ENCODE results near the gene FICD. TPM values are rescaled to one million over a fixed set of nuclear protein-coding genes. Genes with fewer than 3 reads are reported as not detected.
A peak's percentile ranks its signal among the peaks of the same experiment; 100 is the strongest.

Gene FICD
- total and polyA plus RNA-seq, 9 of the 15 experiments (the other 6 are each of a cell fraction or from before 2014, with no cell fraction given), result 0.88 to 4.5 (median 1.9) TPM

DNA sequence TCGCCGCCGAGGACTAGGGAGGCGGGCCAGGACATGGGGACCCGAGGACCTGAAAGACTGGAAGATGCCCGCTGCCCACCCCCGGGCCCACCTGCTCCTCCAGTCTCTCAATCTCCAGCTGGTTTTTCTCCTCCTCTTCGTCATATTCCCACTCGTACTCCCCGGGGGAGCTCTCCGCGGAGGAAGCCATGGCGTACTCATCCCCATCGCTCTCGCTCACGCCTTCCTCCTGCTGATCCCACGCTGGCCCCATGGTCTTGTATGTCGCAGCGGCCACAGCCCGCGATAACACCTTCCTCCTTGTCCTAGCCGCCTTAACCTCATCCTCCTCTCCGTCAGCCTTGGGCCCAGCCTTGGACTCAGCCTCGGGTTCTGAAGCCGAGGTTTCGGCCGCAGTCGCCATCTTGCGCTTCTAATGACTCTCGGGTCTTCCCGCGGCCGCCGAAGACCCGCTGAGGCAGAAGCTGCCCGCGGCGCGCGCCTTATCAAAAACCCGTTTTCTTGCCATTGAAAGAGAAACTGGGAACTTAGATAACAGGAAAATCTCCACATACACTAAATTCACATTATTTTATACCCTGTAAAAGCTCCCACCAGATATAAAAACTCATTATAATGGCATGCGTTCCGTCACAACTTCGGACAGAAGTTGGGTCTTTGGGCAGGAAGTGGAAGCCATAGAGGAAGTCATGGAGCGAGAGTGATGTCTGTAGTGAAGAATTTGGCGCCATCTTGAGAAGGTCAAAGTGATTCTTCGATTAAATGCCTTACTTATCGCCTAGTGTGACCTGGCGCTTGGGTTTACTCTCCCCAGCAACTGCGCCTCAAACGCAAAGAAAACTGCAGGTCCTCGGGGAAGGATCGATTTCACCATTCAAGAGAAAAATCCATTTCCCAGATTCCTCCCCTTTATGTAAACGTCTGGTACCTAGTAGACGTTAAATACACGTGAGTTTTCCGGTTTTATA, 46.0 kb downstream of the FICD start, which contains the start of gene SART3 (continued):
- TF ChIP-seq, protein P1, sequence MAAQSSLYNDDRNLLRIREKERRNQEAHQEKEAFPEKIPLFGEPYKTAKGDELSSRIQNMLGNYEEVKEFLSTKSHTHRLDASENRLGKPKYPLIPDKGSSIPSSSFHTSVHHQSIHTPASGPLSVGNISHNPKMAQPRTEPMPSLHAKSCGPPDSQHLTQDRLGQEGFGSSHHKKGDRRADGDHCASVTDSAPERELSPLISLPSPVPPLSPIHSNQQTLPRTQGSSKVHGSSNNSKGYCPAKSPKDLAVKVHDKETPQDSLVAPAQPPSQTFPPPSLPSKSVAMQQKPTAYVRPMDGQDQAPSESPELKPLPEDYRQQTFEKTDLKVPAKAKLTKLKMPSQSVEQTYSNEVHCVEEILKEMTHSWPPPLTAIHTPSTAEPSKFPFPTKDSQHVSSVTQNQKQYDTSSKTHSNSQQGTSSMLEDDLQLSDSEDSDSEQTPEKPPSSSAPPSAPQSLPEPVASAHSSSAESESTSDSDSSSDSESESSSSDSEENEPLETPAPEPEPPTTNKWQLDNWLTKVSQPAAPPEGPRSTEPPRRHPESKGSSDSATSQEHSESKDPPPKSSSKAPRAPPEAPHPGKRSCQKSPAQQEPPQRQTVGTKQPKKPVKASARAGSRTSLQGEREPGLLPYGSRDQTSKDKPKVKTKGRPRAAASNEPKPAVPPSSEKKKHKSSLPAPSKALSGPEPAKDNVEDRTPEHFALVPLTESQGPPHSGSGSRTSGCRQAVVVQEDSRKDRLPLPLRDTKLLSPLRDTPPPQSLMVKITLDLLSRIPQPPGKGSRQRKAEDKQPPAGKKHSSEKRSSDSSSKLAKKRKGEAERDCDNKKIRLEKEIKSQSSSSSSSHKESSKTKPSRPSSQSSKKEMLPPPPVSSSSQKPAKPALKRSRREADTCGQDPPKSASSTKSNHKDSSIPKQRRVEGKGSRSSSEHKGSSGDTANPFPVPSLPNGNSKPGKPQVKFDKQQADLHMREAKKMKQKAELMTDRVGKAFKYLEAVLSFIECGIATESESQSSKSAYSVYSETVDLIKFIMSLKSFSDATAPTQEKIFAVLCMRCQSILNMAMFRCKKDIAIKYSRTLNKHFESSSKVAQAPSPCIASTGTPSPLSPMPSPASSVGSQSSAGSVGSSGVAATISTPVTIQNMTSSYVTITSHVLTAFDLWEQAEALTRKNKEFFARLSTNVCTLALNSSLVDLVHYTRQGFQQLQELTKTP (IDR thresholded peaks at IDR 0.05; ENCODE audit: low read depth in 1 of 2, partially characterized antibody in 2 of 2), result peak in 1 of 2 experiments; percentile 11
- TF ChIP-seq, protein P2, sequence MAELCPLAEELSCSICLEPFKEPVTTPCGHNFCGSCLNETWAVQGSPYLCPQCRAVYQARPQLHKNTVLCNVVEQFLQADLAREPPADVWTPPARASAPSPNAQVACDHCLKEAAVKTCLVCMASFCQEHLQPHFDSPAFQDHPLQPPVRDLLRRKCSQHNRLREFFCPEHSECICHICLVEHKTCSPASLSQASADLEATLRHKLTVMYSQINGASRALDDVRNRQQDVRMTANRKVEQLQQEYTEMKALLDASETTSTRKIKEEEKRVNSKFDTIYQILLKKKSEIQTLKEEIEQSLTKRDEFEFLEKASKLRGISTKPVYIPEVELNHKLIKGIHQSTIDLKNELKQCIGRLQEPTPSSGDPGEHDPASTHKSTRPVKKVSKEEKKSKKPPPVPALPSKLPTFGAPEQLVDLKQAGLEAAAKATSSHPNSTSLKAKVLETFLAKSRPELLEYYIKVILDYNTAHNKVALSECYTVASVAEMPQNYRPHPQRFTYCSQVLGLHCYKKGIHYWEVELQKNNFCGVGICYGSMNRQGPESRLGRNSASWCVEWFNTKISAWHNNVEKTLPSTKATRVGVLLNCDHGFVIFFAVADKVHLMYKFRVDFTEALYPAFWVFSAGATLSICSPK (IDR thresholded peaks at IDR 0.05; ENCODE audit: borderline replicate concordance), result no peak
- TF ChIP-seq ZNF717 (CRISPR knock-in tag; IDR thresholded peaks at IDR 0.05) (no peak), GATAD2A (IDR thresholded peaks at IDR 0.05) (peak; percentile 42; the same call in 1 of the 2 replicates), POLR2A (conservative IDR thresholded peaks at IDR 0.05) (peak; percentile 91), RAD21 (CRISPR knock-in tag; conservative IDR thresholded peaks at IDR 0.05 in 1 of 2, IDR thresholded peaks at IDR 0.05 in 1 of 2) (no peak), GABPA (tag; conservative IDR thresholded peaks at IDR 0.05; ENCODE audit: low read depth) (peak; percentile 98), ETV6 (IDR thresholded peaks at IDR 0.05; ENCODE audit: borderline replicate concordance in 1 of 2, low read depth in 2 of 2, low read length in 1 of 2) (no peak), ETV6 (CRISPR knock-in tag; IDR thresholded peaks at IDR 0.05; ENCODE audit: borderline replicate concordance) (0 out of 2 replicates have a peak, but pooled peaks have one; percentile 72), NFIC (IDR thresholded peaks at IDR 0.05) (peak; percentile 12; the same call in 1 of the 2 replicates), HNRNPK (IDR thresholded peaks at IDR 0.05; ENCODE audit: low read depth, low read length, poor library complexity, severe bottlenecking) (no peak), TEAD1 (CRISPR knock-in tag; IDR thresholded peaks at IDR 0.05) (peak; percentile 68 to 72; a peak in 3 of 4 replicates), RCOR1 (IDR thresholded peaks at IDR 0.05; ENCODE audit: borderline replicate concordance in 1 of 2, low read depth in 2 of 2, low read length in 2 of 2) (no peak), HNRNPLL (IDR thresholded peaks at IDR 0.05; ENCODE audit: low read depth, low read length, poor library complexity, severe bottlenecking) (peak; percentile 97), ZSCAN32 (CRISPR knock-in tag; IDR thresholded peaks at IDR 0.05) (no peak), JUN (IDR thresholded peaks at IDR 0.05; ENCODE audit: borderline replicate concordance, low read depth, low read length) (peak; percentile 10; the same call in 1 of the 2 replicates), JUN (CRISPR knock-in tag; IDR thresholded peaks at IDR 0.05; ENCODE audit: borderline replicate concordance) (no peak; the same call in 1 of the 2 replicates), BRD4 (IDR thresholded peaks at IDR 0.05) (peak; percentile 85; the same call in 1 of the 2 replicates)
- TF ChIP-seq, protein P3, sequence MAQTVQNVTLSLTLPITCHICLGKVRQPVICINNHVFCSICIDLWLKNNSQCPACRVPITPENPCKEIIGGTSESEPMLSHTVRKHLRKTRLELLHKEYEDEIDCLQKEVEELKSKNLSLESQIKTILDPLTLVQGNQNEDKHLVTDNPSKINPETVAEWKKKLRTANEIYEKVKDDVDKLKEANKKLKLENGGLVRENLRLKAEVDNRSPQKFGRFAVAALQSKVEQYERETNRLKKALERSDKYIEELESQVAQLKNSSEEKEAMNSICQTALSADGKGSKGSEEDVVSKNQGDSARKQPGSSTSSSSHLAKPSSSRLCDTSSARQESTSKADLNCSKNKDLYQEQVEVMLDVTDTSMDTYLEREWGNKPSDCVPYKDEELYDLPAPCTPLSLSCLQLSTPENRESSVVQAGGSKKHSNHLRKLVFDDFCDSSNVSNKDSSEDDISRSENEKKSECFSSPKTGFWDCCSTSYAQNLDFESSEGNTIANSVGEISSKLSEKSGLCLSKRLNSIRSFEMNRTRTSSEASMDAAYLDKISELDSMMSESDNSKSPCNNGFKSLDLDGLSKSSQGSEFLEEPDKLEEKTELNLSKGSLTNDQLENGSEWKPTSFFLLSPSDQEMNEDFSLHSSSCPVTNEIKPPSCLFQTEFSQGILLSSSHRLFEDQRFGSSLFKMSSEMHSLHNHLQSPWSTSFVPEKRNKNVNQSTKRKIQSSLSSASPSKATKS (CRISPR knock-in tag; IDR thresholded peaks at IDR 0.05), result no peak

Data from K562 (cell line).